GM19452 (cell line): ENCODE data around the gene TENM3.
"Not testable (repeated sequence)": the region's sequence is repeated elsewhere in the genome, so short reads cannot be mapped to it uniquely, and the experiment has no call there.

ENCODE experiments used
- ATAC-seq: cut with Tn5 transposase; IDR thresholded peaks from one replicate; pipeline ENCODE4 v1.9.1; 2021; ENCODE audit not compliant: unreplicated experiment

TENM3 gene

DNA sequence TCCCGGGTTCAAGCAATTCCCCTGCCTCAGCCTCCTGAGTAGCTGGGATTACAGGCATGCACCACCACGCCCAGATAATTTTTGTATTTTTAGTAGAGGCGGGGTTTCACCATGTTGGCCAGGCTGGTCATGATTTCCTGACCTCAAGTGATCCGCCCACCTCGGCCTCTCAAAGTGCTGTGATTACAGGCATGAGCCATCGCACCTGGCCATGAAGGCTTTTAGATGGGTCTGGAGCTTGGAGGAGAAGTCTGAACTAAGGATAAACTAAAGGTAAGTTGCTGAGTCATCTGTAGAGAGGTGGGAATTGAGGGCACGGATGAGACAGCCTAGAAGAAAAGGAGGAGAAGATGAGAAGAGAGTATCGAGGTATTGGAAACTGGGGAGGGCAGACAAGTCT, at the start of gene TENM3:
TSS of gene TENM3 (plus strand) at position 199 of the 400 bp plus-strand sequence. CDS start 80,619 bp downstream, outside the sequence.
- ATAC-seq, result not testable (repeated sequence)

DNA sequence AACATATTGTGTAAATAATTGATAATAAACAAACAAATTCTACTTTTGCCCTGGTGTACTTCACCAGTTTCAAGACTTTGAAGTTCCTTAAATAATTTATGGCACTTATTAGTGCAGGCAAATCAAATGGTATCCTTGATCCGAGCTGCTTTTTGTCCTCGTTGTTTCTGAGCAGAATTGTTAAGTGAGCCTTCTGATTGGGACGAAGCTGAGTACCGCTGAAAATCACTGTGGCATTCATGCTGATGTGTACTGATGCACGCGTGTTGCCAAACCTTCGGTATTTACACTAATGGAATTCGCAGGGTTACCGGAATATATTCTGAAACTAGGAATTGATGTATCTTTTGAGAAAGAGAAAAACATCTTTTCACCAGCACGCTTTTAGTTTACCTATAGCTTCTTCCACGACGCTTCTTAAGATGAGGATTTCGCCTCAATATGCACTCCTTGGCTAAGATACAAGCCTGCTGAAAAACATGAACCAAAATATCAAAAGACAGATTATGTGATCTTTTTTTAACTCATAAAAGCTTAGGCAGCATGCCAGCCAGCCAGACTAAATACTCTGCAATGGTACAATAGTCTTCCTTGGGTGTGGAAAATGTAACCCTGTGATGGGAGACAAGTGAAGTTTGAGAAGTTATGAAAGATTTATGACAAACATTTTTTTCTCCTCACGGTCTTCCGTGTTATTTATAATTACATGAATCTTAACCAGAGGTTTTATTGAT, 48.9 kb upstream of the TENM3 start:
- no peak for ATAC-seq

DNA sequence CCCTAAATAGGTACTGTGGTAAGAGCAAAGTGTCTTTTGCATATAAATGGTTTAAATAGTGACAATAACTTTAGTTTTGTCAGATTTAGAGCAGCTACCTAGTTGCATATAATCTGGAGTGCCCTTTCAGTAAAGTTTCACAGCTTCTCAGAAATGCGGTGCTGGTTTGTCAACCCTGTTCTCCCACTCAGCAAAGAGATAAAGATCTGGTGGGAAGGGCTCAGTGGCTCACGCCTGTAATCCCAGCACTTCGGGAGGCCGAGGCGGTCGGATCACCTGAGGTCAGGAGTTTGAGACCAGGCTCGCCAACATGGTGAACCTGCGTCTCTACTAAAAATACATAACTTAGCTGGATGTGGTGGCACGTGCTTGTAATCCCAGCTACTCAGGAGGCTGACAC, 45.6 kb upstream of the TENM3 start:
- no peak for ATAC-seq

DNA sequence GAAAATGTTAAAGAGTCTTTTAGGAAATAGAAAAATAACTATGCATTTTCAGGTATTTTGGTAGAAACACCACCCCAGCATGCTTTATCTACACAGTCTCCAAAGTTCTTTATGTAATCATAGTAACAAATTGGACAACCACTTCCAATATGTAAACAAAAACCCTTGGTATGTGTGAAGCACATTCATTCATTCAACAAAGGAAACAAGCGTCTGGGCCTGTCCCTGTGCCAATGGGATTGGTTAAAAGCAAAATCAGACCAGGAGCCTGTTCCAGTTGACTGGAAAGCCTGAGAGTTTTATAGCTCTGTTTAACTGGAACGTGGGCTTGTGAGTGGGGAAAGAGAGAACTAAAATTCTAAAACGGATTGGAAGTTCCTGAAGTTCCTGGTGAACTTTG, 41.3 kb upstream of the TENM3 start:
- ATAC-seq, result no peak

DNA sequence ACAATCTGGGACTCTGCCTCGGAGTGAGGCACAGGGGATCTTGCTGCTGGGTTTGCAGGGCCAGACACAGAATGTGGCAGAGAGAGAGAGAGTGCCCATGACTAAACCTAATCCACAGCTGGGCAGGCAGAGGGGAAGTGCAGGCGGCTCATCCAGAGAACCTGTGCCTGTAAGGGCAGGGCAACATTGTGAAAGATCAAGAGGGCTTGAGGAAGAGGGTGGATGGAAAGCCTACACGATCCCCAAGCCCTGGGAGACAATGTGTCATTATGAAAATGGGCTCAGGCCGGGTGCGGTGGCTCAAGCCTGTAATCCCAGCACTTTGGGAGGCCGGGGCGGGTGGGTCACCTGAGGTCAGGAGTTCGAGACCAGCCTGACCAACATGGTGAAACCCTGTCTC, 40.6 kb upstream of the TENM3 start:
- no peak for ATAC-seq

DNA sequence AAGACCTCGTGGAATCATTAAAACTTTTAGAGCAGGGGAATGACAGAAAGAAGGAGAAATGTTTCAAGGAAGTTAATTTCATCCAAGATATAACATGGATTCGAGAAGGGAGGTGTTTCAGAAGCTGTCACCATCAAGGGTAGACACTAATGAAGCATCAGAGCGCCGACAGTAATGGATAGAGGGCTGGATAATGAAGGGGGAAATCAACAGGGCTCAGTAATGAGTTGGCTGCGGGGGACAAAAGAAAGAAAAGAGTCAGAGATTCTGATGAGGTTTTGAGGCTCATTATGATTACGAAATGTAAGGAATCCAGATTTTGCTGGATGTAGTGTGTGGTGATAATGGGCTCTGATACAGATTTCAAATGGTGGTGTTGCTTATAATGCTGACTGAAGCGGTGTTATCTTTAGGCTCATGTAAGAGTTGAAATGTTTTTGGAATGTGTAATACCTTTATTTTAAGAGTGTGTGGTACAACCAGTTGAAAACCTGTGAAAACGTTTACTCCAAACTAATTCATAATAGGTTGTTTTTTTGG, 39.3 kb upstream of the TENM3 start:
- no peak for ATAC-seq

DNA sequence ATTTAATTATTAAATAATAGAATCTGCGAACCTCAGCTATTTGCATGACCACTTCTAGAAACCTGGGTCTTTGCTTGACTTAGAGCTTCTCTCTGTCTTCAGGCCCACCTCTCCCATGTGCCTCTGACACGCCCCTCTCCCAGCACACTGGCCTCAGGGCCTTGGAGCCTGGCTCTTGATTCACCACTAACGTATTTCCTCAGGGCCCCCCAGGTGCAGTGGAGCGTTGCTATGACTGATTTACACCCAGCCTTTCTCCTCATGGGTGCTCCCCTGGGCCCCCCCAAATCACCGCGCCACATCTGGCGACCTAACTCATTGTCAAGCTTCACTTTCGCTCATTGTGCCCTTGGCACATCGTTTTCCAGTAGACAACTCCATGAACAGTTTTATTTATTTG, 37.9 kb upstream of the TENM3 start:
- ATAC-seq, result no peak

DNA sequence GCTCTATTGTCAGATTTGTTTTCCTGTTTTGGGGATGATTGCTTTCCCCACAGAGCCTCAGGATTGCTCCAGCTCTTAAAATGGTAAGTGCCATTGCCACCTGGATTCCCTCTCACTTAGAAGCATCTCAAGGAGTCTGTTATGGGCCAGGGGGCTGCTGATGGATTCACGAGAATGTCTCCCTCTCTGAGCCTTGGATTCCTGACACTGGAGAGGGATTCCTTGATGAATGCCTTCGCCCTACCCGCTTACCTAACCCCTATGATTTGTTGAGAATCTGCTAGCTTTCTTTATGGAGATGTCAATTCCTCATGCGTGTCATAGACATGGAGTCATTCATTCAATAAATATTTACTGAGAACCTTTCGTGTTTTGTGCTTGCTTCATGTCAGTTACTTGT, 36.9 kb upstream of the TENM3 start:
- ATAC-seq, result no peak

DNA sequence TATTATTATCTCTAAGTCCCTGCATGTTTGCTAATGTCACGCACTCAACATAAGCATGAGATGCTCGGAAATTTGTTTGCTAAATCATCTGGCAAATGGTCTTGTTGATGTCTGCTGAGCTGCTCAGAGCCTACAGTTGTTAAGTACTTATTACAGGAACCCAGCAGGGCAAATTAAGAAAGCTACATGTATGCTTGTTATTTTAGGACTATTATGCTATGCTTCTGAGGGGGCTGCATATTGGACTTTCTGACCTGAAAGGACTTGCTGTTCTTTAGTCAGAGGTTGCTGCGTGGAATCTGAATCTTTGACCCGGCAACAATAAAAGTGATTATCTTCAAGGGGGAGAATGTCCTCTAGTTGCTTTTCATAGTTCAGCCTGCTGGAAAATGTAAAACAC, 36.3 kb upstream of the TENM3 start:
- ATAC-seq, result no peak

DNA sequence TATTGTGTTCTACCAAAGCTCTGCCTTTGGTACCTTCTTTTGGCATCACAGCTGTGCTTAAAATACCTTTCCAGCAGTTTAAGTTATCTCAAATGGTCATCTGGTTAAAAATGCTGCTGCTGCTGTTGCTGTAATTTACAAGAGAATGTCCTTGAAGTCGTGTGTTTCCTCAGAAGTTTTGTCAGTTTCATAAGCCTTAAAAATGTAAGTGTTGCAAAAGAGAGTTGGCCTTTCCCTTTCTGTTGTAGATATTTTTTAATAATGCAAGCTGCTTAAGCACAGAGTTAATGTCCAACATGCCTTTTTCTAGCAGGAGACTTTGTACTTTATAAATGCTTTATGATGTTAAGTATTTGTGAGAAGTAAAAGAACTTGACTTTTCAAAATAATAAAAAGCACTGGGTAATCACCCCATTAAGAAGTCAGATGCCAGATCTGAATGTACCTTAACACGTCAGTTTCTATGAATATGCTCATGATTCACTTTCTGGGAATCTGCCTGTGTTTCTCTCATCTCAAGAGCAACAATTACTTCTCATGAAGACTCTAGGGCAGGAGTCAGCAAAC, 35.3 kb upstream of the TENM3 start:
- no peak for ATAC-seq

DNA sequence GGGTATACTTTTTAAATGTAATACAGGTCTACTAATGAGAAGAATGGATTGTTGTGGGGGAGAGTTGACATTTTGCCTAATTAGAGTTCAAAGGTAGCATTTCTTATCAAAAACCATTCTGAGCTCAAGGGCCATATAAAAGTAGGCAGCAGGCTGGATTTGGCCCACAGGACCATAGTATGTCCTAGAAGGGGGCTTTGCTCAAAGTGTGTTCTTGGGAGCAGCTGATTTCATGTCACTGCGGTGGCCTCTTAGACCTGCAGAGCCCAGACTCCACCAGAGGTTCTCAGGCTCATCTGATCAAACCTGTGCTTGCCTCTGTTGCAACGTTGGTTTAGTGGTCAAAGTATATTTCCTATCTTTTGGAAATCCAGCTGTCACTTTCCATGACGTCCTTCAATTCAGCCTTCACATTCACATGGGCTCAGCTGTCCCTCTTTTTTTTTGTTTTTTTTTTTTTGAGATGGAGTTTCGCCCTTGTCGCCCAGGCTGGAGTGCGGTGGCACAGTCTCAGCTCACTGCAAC, 34.6 kb upstream of the TENM3 start:
- ATAC-seq, result no peak

DNA sequence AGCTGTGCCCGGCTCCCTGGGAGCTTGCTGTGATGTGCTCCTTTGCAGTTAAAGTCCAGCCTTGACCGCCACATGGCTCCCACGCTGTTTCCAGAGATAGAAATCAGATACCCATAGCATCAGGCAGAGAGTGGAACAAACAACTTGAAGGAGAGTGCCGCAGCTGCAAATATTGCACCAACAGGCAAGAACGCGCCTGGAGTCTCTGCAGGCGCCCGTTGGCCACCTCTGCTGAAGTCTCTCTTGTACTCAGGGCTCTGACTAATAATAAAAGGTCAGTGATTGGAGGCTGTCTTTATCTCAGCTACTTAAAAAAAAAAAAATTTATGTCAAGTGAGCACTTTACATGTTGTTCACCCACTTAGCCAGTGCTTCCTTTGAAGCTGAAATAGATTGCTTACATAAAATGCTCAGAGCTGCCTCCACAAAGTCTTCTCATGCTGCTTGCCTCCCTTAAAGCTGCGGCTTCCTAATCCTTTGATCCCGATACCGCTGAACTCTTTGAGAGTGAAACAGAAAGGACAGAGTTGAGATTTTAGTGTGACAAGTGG, 30.9 kb upstream of the TENM3 start:
- no peak for ATAC-seq

DNA sequence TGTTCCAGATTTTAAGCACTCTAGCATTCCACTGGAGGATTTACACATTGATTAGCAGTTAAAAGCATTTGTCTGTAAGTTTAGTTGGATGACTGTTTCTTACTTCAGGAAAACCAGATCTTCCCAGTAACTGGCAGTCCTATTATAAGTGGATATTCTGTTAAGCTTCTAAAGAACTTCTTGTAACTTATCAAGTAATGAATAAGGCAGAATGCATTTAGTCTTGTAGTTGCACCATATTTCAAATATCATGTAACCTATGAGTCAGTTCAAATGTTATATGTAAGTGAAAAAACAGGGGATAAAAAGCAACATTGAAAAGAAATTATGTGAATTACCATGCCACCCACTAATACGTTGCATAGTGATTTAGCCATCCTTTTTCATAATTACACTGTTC, 30.2 kb upstream of the TENM3 start:
- ATAC-seq, result no peak

DNA sequence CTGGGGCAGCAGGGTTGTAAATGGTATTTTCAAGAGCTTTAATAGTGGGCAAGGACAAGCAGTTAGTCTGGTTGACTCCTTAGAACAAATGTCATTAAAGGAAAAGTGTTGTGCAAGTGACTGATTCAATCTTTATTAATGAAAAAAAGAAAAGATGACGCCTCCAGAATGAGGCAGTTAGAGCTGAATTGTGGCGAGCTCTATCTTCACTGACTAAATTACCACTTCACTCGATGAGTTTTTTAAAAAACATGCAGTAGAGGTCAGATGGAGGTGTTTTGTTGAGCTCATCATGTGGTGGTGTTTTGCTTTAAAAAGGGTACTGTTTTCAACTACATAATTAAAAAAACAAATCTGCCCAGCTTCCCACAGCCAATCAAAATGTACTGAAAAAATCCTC, 28.1 kb upstream of the TENM3 start:
- no peak for ATAC-seq

DNA sequence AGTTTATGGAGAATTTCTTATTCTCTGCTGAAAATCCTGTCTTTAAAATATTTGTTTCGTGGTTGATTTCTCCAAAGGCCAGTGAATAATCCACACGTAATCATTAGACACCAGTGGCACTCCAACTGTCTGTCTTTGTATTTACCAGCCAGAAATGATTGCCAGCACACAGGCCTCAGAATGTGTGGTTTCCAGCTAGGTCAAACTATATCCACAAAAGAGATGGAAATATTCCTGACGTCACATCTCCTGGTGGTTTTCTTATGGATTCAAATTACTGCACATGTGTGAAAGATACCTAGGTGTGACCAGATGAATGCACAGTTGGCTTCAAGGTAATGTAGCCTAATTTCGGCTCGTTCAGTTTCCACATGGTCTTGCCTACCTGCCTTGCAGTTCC, 27.2 kb upstream of the TENM3 start:
- ATAC-seq, result no peak

DNA sequence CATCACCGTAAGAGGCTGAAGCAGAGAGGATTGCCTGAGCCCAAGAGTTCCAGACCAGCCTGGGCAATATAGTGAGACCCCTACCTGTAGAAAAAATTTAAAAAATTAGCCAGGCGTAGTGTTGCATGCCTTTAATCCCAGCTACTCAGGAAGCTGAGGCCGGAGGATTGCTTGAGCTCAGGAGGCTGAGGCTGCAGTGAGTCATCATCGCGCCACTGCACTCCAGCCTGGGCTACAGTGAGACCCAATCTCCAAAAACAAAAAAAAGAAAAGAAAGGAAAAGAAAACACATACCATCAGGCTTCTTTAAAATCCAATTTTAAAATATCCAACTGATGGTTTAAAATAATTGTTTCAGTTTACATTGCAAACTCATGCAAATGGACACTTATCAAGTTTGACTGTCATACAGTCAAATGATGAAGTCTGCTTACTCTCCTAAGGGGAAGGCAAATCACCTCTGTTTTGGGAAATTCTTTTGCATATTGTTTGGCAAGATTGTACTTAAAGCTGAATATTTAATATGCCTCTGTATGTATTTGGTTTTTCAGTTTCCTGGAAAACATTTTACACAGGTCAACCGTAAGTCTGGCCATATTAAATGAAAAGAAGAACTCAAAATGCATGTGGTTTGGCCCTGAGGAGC, 23.7 kb upstream of the TENM3 start:
- ATAC-seq, result no peak

DNA sequence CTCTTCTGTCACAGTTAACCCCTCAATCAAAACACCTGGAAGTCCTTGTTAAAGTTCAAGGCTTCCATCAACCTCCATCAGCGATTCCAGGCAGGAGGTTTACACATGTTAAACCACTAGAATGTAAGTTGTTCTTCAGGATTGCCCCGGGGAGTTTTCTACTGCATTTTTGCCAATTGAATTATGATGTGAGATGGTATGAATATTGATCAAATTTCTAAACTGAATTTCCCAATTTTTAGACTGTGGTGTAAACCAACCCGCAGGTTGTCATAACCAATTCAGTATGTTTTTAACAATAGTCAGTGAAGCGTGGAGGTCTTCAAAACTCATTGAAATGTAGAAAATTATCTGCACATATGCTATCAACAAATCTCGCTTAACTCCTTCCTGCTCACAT, 21.2 kb upstream of the TENM3 start:
- ATAC-seq, result no peak

DNA sequence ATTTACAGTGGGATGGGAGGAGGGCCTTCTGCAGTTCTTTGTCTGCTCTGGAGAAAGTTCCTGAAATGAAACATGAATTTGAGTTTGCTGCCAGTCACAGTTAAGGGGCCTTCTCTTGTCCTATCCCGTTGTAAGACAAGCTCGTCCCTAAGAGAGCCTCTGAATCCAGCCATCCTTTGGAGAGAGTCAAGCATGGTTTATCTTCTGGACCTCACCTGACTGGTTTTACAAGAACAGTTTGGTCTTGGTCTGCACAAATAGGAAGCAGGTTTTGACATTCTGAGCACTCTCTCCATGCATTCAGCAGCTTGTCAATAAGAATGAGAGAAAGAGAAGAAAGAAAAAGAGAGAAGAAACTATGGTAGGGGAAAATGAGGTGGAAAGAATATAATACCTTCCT, 20.4 kb upstream of the TENM3 start:
- no peak for ATAC-seq

DNA sequence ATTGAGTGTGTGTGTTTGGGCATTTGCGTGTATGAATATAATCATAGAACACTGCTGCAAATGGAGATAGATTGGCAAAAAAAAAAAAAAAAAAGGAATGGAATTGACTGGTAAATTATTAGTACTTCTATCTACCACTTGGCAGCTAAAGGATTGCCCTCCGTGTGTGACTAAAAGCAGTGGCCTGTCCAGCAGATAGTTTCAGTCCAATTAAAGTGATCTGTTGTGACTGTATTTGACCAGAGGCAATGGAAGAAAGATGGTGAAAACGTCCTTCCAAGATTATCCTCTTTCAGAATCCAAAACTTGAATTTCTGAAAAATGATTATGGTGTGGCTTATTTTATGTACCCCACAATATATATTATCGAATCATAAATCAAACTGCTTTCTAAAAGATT, 19.5 kb upstream of the TENM3 start:
- no peak for ATAC-seq

DNA sequence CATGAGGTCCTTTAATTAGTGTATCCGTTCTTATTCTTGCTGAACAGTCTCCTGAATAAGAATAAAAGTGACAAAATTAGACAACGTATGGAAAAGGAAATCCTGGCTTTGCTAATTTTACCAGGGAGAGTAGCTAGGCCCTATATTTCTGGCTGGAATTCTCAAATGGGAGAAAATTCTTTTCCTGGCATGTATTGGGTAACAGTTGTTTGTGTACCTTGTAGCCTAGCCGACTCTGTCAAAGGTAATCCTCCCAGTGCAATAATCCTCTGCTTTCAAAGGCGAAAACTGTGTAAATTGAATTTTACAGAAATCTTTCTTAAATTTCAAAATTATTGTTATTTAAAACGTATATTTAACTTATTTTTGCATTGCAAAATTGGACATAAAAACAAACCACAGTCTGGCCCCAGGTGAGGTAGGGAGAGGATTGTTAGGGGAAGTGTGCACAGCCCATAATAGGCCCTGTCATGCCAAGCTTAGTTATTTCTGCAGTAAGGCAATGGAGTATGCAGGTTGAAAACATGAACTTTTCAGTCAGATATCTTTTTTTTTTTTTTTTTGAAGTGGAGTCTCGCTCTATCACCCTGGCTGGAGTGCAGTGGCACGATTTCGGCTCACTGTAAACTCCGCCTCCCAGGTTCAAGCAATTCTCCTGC, 18.9 kb upstream of the TENM3 start:
- no peak for ATAC-seq

DNA sequence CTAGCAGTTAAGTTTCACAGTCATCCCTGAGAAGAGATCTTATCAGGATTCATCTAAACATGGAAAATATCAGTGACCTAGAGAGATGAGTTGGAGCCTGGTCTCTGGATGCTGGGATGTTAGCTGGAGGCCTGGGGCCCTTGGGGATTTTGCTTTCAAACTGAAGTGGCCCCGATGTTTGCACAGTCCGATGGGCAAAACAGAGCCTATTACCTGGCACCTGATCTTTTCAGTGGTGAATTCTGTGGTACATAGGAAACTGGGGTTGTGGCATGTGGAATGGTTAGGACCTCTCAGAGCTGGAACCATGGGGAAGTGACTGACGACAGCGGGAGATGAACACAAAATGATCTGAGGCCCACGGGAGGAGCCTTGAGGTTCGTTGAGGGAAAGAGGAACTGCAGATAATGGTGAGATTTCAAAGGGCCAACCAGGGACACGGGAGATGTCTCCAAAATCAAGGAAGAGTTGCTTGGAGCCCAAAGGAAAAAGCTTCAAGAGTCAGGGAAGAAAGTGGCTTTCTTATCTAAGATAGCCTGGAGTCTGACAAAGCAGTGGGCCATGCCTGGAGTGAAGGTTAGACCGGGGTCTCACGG, 17.8 kb upstream of the TENM3 start:
- no peak for ATAC-seq
